GM12878 (cell line): ENCODE data around the gene CENPH. TPM values are rescaled to one million over a fixed set of nuclear protein-coding genes. Genes with fewer than 3 reads are reported as not detected.

Source experiments
- ATF7 ChIP-seq: fragments of 450-650 bp; IDR thresholded peaks from 2 replicates; pipeline ENCODE4 v1.6.1; 2016; ENCODE audit warnings: low read depth, mild to moderate bottlenecking
- CBX5 ChIP-seq: sonication (generic); IDR thresholded peaks from 2 replicates; pipeline ENCODE4 v1.6.1; 2016; ENCODE audit warnings: low read depth, moderate library complexity, mild to moderate bottlenecking, inconsistent platforms
- CHD1 ChIP-seq: IDR thresholded peaks from 2 replicates; pipeline ENCODE4 v1.6.1; 2012; ENCODE audit warnings: low read depth, low read length, improper control_type of control experiment
- EED ChIP-seq: sonication (generic); IDR thresholded peaks from 2 replicates; pipeline ENCODE4 v1.6.1; 2016; ENCODE audit warnings: antibody characterized with exemption, low read depth
- IKZF2 ChIP-seq, 2 experiments: fragments of 450-650 bp; IDR thresholded peaks; 2 replicates each; pipeline ENCODE4 v1.6.1; 2017; ENCODE audit warnings: mild to moderate bottlenecking in 2 of 2, moderate library complexity in 2 of 2
- MEF2B ChIP-seq: fragments of 450-650 bp; IDR thresholded peaks from 2 replicates; pipeline ENCODE4 v1.6.1; 2018; ENCODE audit warnings: mild to moderate bottlenecking, moderate library complexity; ENCODE audit not compliant: partially characterized antibody, poor library complexity, severe bottlenecking
- MTA3 ChIP-seq: IDR thresholded peaks from 2 replicates; pipeline ENCODE4 v1.6.1; 2012; ENCODE audit warnings: low read length, inconsistent platforms, borderline replicate concordance
- POLR2AphosphoS2 ChIP-seq: IDR thresholded peaks from 2 replicates; pipeline ENCODE4 v1.6.1; 2011; ENCODE audit warnings: low read depth, mild to moderate bottlenecking, low read length, improper control_type of control experiment, moderate library complexity
- polyA plus RNA-seq, 11 experiments: library from polyadenylated mRNA; depleted of rRNA in 4 of 11; unstranded in 6 of 11; stranded (reverse) in 5 of 11; fragments of >200 nt; fragmentation: Nextera tagmentation in 4 of 11; fragmentation: Illumina TruSeq in 1 of 11; extraction: Ambion mirVana in 4 of 11; extraction: Trizol in 1 of 11; gene quantifications; 1 replicate in 1 of 11; 2 replicates in 10 of 11; pipeline versions ENCODE4 v1.2.1 to v1.2.3, GENCODE V29; 2011 to 2016; ENCODE audit warnings: inconsistent platforms in 2 of 11, missing spikeins in 2 of 11, low read depth in 1 of 11
- total RNA-seq, 4 experiments: library from RNA; depleted of rRNA in 3 of 4; stranded (reverse); fragments of >200 nt in 3 of 4; fragmentation: Illumina TruSeq in 1 of 4; extraction: Trizol in 1 of 4; gene quantifications; 2 replicates each; pipeline versions ENCODE4 v1.2.1 to v1.2.3, GENCODE V29; 2013 to 2021
- TF ChIP-seq, protein P1 (sequence below): fragments of 450-650 bp; conservative IDR thresholded peaks from 2 replicates; pipeline ENCODE4 v1.6.1; 2017; ENCODE audit warnings: mild to moderate bottlenecking, moderate library complexity
- TF ChIP-seq, protein P2 (sequence below): fragments of 450-650 bp; IDR thresholded peaks from 2 replicates; pipeline ENCODE4 v1.6.1; 2017; ENCODE audit warnings: low read depth, mild to moderate bottlenecking, moderate library complexity
- TF ChIP-seq, protein P3 (sequence below): IDR thresholded peaks from 2 replicates; pipeline ENCODE4 v1.6.1; 2011; ENCODE audit warnings: low read depth, low read length, improper control_type of control experiment, borderline replicate concordance
- TF ChIP-seq, protein P4 (sequence below): fragments of 450-650 bp; IDR thresholded peaks from 2 replicates; pipeline ENCODE4 v1.6.1; 2016; ENCODE audit warnings: mild to moderate bottlenecking
- TF ChIP-seq, protein P5 (sequence below): fragments of 150-350 bp; IDR thresholded peaks from 2 replicates; pipeline ENCODE4 v1.6.1; 2014; ENCODE audit warnings: mild to moderate bottlenecking, low read depth, low read length
- TF ChIP-seq, protein P6 (sequence below): fragments of 450-650 bp; formaldehyde crosslinking; IDR thresholded peaks from 2 replicates; pipeline ENCODE4 v1.5.0; 2022; ENCODE audit warnings: mild to moderate bottlenecking, missing genetic modification characterization
- TF ChIP-seq, protein P7 (sequence below): fragments of 450-650 bp; IDR thresholded peaks from 2 replicates; pipeline ENCODE4 v1.6.1; 2016; ENCODE audit warnings: mild to moderate bottlenecking

CENPH gene
- total and polyA plus RNA-seq, 10 of the 15 experiments (the other 5 are each of a cell fraction or from before 2014, with no cell fraction given): 7.3 to 65.6 (median 45.9) TPM

DNA sequence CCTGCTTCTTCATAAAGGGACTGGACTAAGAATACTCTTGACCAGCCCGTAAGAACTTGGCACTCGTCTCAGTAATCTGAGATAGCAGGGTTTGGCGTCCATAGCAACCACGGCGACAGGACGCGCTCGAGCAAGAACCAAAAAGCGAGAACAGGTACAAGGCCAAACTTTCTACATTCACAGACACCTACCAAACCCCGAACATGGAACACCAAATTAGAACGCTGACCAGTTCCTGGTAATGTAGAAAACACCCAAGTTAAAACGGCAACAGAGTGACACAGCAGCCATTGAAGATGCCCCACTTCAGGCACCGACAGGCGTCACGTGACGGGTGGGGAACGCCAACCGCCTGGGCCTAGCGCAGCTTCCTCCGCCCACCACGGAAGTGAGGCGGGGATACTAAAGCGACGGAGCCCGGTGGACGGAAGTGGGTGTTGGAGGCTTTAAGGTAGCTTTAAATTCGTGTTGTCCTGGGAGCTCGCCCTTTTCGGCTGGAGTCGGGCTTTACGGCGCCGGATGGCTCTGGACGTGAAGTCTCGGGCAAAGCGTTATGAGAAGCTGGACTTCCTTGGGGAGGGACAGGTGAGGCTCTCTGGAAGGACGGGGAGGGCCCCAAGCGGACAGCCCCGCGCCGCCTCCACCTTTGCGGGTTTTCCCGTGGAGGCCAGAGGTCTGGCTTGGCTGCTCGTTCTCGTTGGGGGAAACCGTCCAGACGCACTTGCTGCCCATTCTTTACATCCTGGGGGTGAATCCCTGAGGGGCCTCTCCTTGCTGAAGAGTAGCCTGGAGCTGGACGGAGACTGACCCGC, 45.3 kb downstream of the CENPH start, which contains the start of gene CDK7 (continued):
- TF ChIP-seq, protein P1, sequence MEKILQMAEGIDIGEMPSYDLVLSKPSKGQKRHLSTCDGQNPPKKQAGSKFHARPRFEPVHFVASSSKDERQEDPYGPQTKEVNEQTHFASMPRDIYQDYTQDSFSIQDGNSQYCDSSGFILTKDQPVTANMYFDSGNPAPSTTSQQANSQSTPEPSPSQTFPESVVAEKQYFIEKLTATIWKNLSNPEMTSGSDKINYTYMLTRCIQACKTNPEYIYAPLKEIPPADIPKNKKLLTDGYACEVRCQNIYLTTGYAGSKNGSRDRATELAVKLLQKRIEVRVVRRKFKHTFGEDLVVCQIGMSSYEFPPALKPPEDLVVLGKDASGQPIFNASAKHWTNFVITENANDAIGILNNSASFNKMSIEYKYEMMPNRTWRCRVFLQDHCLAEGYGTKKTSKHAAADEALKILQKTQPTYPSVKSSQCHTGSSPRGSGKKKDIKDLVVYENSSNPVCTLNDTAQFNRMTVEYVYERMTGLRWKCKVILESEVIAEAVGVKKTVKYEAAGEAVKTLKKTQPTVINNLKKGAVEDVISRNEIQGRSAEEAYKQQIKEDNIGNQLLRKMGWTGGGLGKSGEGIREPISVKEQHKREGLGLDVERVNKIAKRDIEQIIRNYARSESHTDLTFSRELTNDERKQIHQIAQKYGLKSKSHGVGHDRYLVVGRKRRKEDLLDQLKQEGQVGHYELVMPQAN: peak; percentile 99
- TF ChIP-seq, protein P2, sequence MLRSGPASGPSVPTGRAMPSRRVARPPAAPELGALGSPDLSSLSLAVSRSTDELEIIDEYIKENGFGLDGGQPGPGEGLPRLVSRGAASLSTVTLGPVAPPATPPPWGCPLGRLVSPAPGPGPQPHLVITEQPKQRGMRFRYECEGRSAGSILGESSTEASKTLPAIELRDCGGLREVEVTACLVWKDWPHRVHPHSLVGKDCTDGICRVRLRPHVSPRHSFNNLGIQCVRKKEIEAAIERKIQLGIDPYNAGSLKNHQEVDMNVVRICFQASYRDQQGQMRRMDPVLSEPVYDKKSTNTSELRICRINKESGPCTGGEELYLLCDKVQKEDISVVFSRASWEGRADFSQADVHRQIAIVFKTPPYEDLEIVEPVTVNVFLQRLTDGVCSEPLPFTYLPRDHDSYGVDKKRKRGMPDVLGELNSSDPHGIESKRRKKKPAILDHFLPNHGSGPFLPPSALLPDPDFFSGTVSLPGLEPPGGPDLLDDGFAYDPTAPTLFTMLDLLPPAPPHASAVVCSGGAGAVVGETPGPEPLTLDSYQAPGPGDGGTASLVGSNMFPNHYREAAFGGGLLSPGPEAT: peak; percentile 91
- no peak for TF ChIP-seq CHD1
- TF ChIP-seq IKZF2 (IDR thresholded peaks at IDR 0.05): peak in 1 of 2 experiments; percentile 43; a peak in 1 of 4 replicates
- peak; percentile 79; the same call in 1 of the 2 replicates for TF ChIP-seq POLR2AphosphoS2
- TF ChIP-seq MEF2B: peak; percentile 20
- TF ChIP-seq, protein P3, sequence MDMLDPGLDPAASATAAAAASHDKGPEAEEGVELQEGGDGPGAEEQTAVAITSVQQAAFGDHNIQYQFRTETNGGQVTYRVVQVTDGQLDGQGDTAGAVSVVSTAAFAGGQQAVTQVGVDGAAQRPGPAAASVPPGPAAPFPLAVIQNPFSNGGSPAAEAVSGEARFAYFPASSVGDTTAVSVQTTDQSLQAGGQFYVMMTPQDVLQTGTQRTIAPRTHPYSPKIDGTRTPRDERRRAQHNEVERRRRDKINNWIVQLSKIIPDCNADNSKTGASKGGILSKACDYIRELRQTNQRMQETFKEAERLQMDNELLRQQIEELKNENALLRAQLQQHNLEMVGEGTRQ: peak; percentile 98
- TF ChIP-seq, protein P4, sequence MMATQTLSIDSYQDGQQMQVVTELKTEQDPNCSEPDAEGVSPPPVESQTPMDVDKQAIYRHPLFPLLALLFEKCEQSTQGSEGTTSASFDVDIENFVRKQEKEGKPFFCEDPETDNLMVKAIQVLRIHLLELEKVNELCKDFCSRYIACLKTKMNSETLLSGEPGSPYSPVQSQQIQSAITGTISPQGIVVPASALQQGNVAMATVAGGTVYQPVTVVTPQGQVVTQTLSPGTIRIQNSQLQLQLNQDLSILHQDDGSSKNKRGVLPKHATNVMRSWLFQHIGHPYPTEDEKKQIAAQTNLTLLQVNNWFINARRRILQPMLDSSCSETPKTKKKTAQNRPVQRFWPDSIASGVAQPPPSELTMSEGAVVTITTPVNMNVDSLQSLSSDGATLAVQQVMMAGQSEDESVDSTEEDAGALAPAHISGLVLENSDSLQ: peak; percentile 87
- TF ChIP-seq, protein P5, sequence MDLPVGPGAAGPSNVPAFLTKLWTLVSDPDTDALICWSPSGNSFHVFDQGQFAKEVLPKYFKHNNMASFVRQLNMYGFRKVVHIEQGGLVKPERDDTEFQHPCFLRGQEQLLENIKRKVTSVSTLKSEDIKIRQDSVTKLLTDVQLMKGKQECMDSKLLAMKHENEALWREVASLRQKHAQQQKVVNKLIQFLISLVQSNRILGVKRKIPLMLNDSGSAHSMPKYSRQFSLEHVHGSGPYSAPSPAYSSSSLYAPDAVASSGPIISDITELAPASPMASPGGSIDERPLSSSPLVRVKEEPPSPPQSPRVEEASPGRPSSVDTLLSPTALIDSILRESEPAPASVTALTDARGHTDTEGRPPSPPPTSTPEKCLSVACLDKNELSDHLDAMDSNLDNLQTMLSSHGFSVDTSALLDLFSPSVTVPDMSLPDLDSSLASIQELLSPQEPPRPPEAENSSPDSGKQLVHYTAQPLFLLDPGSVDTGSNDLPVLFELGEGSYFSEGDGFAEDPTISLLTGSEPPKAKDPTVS: no peak
- TF ChIP-seq ATF7: peak; percentile 47
- no peak for TF ChIP-seq CBX5
- TF ChIP-seq EED: no peak; the same call in 1 of the 2 replicates
- no peak for TF ChIP-seq MTA3
- TF ChIP-seq, protein P6, sequence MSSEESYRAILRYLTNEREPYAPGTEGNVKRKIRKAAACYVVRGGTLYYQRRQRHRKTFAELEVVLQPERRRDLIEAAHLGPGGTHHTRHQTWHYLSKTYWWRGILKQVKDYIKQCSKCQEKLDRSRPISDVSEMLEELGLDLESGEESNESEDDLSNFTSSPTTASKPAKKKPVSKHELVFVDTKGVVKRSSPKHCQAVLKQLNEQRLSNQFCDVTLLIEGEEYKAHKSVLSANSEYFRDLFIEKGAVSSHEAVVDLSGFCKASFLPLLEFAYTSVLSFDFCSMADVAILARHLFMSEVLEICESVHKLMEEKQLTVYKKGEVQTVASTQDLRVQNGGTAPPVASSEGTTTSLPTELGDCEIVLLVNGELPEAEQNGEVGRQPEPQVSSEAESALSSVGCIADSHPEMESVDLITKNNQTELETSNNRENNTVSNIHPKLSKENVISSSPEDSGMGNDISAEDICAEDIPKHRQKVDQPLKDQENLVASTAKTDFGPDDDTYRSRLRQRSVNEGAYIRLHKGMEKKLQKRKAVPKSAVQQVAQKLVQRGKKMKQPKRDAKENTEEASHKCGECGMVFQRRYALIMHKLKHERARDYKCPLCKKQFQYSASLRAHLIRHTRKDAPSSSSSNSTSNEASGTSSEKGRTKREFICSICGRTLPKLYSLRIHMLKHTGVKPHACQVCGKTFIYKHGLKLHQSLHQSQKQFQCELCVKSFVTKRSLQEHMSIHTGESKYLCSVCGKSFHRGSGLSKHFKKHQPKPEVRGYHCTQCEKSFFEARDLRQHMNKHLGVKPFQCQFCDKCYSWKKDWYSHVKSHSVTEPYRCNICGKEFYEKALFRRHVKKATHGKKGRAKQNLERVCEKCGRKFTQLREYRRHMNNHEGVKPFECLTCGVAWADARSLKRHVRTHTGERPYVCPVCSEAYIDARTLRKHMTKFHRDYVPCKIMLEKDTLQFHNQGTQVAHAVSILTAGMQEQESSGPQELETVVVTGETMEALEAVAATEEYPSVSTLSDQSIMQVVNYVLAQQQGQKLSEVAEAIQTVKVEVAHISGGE (CRISPR knock-in tag): peak; percentile 61; the same call in 1 of the 2 replicates
- TF ChIP-seq, protein P7, sequence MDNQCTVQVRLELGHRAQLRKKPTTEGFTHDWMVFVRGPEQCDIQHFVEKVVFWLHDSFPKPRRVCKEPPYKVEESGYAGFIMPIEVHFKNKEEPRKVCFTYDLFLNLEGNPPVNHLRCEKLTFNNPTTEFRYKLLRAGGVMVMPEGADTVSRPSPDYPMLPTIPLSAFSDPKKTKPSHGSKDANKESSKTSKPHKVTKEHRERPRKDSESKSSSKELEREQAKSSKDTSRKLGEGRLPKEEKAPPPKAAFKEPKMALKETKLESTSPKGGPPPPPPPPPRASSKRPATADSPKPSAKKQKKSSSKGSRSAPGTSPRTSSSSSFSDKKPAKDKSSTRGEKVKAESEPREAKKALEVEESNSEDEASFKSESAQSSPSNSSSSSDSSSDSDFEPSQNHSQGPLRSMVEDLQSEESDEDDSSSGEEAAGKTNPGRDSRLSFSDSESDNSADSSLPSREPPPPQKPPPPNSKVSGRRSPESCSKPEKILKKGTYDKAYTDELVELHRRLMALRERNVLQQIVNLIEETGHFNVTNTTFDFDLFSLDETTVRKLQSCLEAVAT: peak; percentile 80
